HCT116 (cell line): Measurements from ENCODE around the gene CYRIA. TPM values are rescaled to one million over a fixed set of nuclear protein-coding genes. Genes with fewer than 3 reads are reported as not detected.

Experiments used
- ATAC-seq: fragments of 200-7000 bp; cut with Tn5 transposase; 2 replicates; pipeline ENCODE4 v1.9.1; 2020; ENCODE audit warnings: mild to moderate bottlenecking, moderate library complexity
- BruUV-seq: library from RNA; stranded (reverse); fragments of 400-500 nt; replicated peaks from 2 replicates; lab custom pipeline; 2021; lab: Mats Ljungman, UMichigan
- CTCF ChIA-PET: fragments of 300-600 bp; sonication (Branson Sonifier 250); formaldehyde crosslinking; loops from one replicate; lab custom pipeline; 2021; ENCODE audit warnings: antibody characterized with exemption; lab: Charles Lee
- POLR2A ChIA-PET: fragments of 300-600, 350-600 bp; sonication (Branson Sonifier 250); formaldehyde crosslinking; loops from one replicate; lab custom pipeline; 2021; ENCODE audit warnings: antibody characterized with exemption; lab: Charles Lee
- RAD21 ChIA-PET, 2 experiments: fragments of 300-600 bp; sonication (Branson Sonifier 250); formaldehyde crosslinking; loops; one replicate each; lab custom pipeline; 2023; ENCODE audit warnings: low total read pairs in 2 of 2; ENCODE audit not compliant: uncharacterized antibody in 2 of 2, unreplicated experiment in 2 of 2, low non-redundant PET in 1 of 2; lab: Charles Lee
- DNase-seq: peaks from one replicate; pipeline ENCODE4 v3.0.0-alpha.2; 2010; ENCODE audit warnings: low read depth, low spot score
- H2AFZ ChIP-seq: fragments of 200-600 bp; shearing (Covaris generic), sonication (generic); 2 replicates; pipeline ENCODE4 v1.6.1; 2017; ENCODE audit warnings: low read depth, mixed run types, mixed read lengths, antibody characterized with exemption, low read length; ENCODE audit not compliant: poor library complexity, severe bottlenecking
- H3K27ac ChIP-seq: 2 replicates; pipeline ENCODE4 v1.5.1; 2012; ENCODE audit warnings: low read depth, low read length
- H3K27me3 ChIP-seq: fragments of 200-600 bp; sonication (generic); 2 replicates; pipeline ENCODE4 v1.6.1; 2016; ENCODE audit warnings: mixed run types, low read length, mixed read lengths; ENCODE audit not compliant: insufficient read depth
- H3K36me3 ChIP-seq, 2 experiments: fragments of 200-500 bp in 1 of 2; fragments of 200-600 bp in 1 of 2; sonication (Bioruptor generic) in 1 of 2; sonication (generic) in 1 of 2; 2 replicates each; pipeline versions ENCODE4 v1.5.1 to v1.6.1; 2014 to 2016; ENCODE audit warnings: low read length in 2 of 2, inconsistent platforms in 1 of 2, mixed read lengths in 1 of 2, mixed run types in 1 of 2; ENCODE audit not compliant: insufficient read depth in 2 of 2, control insufficient read depth in 1 of 2
- H3K4me1 ChIP-seq, 2 experiments: fragments of 200-600 bp in 1 of 2; sonication (generic) in 1 of 2; 2 replicates each; pipeline versions ENCODE4 v1.5.1 to v1.6.1; 2012 to 2017; ENCODE audit warnings: low read length in 2 of 2, inconsistent platforms in 1 of 2, mild to moderate bottlenecking in 1 of 2, mixed read lengths in 1 of 2, mixed run types in 1 of 2, moderate library complexity in 1 of 2; ENCODE audit not compliant: insufficient read depth in 2 of 2, control insufficient read depth in 1 of 2
- H3K4me2 ChIP-seq: fragments of 200-600 bp; sonication (generic); 2 replicates; pipeline ENCODE4 v1.6.1; 2017; ENCODE audit warnings: mixed run types, low read length, mixed read lengths
- H3K4me3 ChIP-seq, 2 experiments: fragments of 200-600 bp in 1 of 2; sonication (generic) in 1 of 2; replicated peaks in 1 of 2; 2 replicates each; pipeline ENCODE4 v1.5.1; 2011 to 2016; ENCODE audit warnings: low read length in 2 of 2, control low read depth in 1 of 2, low read depth in 1 of 2, mild to moderate bottlenecking in 1 of 2, mixed read lengths in 1 of 2, mixed run types in 1 of 2
- H3K79me2 ChIP-seq: fragments of 200-600 bp; sonication (generic); 2 replicates; pipeline ENCODE4 v1.6.1; 2017; ENCODE audit warnings: mild to moderate bottlenecking, mixed run types, low read length, moderate library complexity, mixed read lengths; ENCODE audit not compliant: insufficient read depth
- H3K9ac ChIP-seq: fragments of 200-600 bp; sonication (generic); 2 replicates; pipeline ENCODE4 v1.6.1; 2016; ENCODE audit warnings: low read length, mixed read lengths
- H3K9me2 ChIP-seq: fragments of 200-600 bp; sonication (generic), shearing (Covaris generic); 2 replicates; pipeline ENCODE4 v1.6.1; 2017; ENCODE audit warnings: mixed run types, mild to moderate bottlenecking, moderate library complexity; ENCODE audit not compliant: insufficient read depth
- H3K9me3 ChIP-seq, 2 experiments: fragments of 200-500 bp in 1 of 2; fragments of 200-600 bp in 1 of 2; sonication (Bioruptor generic) in 1 of 2; sonication (generic) in 1 of 2; 2 replicates each; pipeline ENCODE4 v1.6.1; 2014 to 2017; ENCODE audit warnings: low read length in 2 of 2, mixed read lengths in 2 of 2, inconsistent platforms in 1 of 2, low read depth in 1 of 2, mild to moderate bottlenecking in 1 of 2, mixed run types in 1 of 2, moderate library complexity in 1 of 2; ENCODE audit not compliant: control insufficient read depth in 1 of 2, insufficient read depth in 1 of 2
- H4K20me1 ChIP-seq: fragments of 200-600 bp; sonication (generic), shearing (Covaris generic); 2 replicates; pipeline ENCODE4 v1.6.1; 2017; ENCODE audit warnings: mixed run types, mild to moderate bottlenecking, moderate library complexity; ENCODE audit not compliant: insufficient read depth
- ATF3 ChIP-seq: IDR thresholded peaks from 2 replicates; pipeline ENCODE4 v1.6.1; 2012
- CBX3 ChIP-seq: IDR thresholded peaks from 2 replicates; pipeline ENCODE4 v1.6.1; 2012; ENCODE audit warnings: low read depth
- EGR1 ChIP-seq: IDR thresholded peaks from 2 replicates; pipeline ENCODE4 v1.6.1; 2012; ENCODE audit warnings: low read depth
- ELF1 ChIP-seq: IDR thresholded peaks from 2 replicates; pipeline ENCODE4 v1.6.1; 2012; ENCODE audit warnings: low read depth, borderline replicate concordance
- EZH2 ChIP-seq: fragments of 200-600 bp; sonication (generic); IDR thresholded peaks from 2 replicates; pipeline ENCODE4 v1.6.1; 2017; ENCODE audit warnings: antibody characterized with exemption, mixed run types
- FOSL1 ChIP-seq: IDR thresholded peaks from 2 replicates; pipeline ENCODE4 v1.6.1; 2012; ENCODE audit warnings: low read depth
- JUND ChIP-seq: IDR thresholded peaks from 2 replicates; pipeline ENCODE4 v1.6.1; 2012
- MAX ChIP-seq: IDR thresholded peaks from 2 replicates; pipeline ENCODE4 v1.6.1; 2012
- POLR2A ChIP-seq: IDR thresholded peaks from 2 replicates; pipeline ENCODE4 v1.7.0; 2011; ENCODE audit warnings: borderline replicate concordance; ENCODE audit not compliant: insufficient read depth, insufficient read length; ENCODE audit errors: extremely low read depth
- POLR2AphosphoS5 ChIP-seq: IDR thresholded peaks from 2 replicates; pipeline ENCODE4 v1.6.1; 2011; ENCODE audit warnings: mild to moderate bottlenecking, low read depth, low read length, moderate library complexity
- RAD21 ChIP-seq: IDR thresholded peaks from 2 replicates; pipeline ENCODE4 v1.6.1; 2012; ENCODE audit warnings: low read depth, mild to moderate bottlenecking
- REST ChIP-seq: IDR thresholded peaks from 2 replicates; pipeline ENCODE4 v1.6.1; 2012; ENCODE audit warnings: low read depth
- SIN3A ChIP-seq: IDR thresholded peaks from 2 replicates; pipeline ENCODE4 v1.6.1; 2012; ENCODE audit warnings: low read depth
- SP1 ChIP-seq: IDR thresholded peaks from 2 replicates; pipeline ENCODE4 v1.6.1; 2012; ENCODE audit warnings: low read depth
- SRF ChIP-seq: IDR thresholded peaks from 2 replicates; pipeline ENCODE4 v1.6.1; 2012; ENCODE audit warnings: low read depth
- TCF7L2 ChIP-seq: IDR thresholded peaks from 2 replicates; pipeline ENCODE4 v1.7.0; 2011; ENCODE audit warnings: borderline replicate concordance, inconsistent platforms; ENCODE audit not compliant: insufficient read depth, insufficient read length; ENCODE audit errors: extremely low read depth
- ZBTB33 ChIP-seq: IDR thresholded peaks from 2 replicates; pipeline ENCODE4 v1.6.1; 2011; ENCODE audit warnings: mild to moderate bottlenecking, low read length, moderate library complexity; ENCODE audit not compliant: insufficient replicate concordance; ENCODE audit errors: extremely low read depth
- ZFX ChIP-seq: fragments of 450-650 bp; IDR thresholded peaks from 2 replicates; pipeline ENCODE4 v1.6.1; 2017
- ZNF274 ChIP-seq: fragments of 200-500 bp; sonication (Bioruptor generic); IDR thresholded peaks from 2 replicates; pipeline ENCODE4 v1.6.1; 2014; ENCODE audit warnings: mild to moderate bottlenecking, low read depth, low read length, inconsistent platforms
- intact Hi-C: fragments of 100-400 bp; cut with micrococcal nuclease; formaldehyde crosslinking; loops from 2 replicates; pipeline ENCODE4 v1.10.0; 2022
- total RNA-seq: library from RNA; stranded (reverse); gene quantifications from one replicate; pipeline ENCODE4 v1.2.1, GENCODE V29; 2021; ENCODE audit not compliant: unreplicated experiment

The CYRIA gene
- total RNA-seq, 1 experiment from 2014 or later, result 0.44 TPM

GRCh38 chr2:16661936-16662839 is 3.4 kb downstream of the CYRIA start:
- POLR2A ChIA-PET, result no interaction called here
- no TSS peak for BruUV-seq
- H3K9me2 ChIP-seq, result no peaks in the 10 kb centered on the region
- no peaks in the 10 kb centered on the region for H4K20me1 ChIP-seq
- no peaks in the 10 kb centered on the region for H3K79me2 ChIP-seq
- H2AFZ ChIP-seq, result no peak overlapping the region
- H3K4me3 ChIP-seq, result no peak overlapping the region
- H3K27ac ChIP-seq, result no peak overlapping the region
- CTCF ChIA-PET, result no interaction called here
- H3K27me3 ChIP-seq, result peaks cover 65% of the 10 kb centered on the region
- intact Hi-C loops, result no loop called here
- ATAC-seq, result no peak
- H3K9ac ChIP-seq, result no peak overlapping the region
- H3K4me1 ChIP-seq, result peaks cover 3 to 5% of the 10 kb centered on the region in 2 experiments; a peak in 2 of 4 replicates
- no peak overlapping the region for H3K4me2 ChIP-seq
- TF ChIP-seq REST (no peak), SRF (no peak), POLR2A (no peak), ZNF274 (no peak), MAX (no peak), ATF3 (no peak), JUND (no peak), RAD21 (no peak), SIN3A (no peak), FOSL1 (no peak), ELF1 (no peak), EGR1 (no peak), ZFX (no peak), SP1 (no peak), TCF7L2 (no peak), POLR2AphosphoS5 (no peak), ZBTB33 (no peak), CBX3 (no peak), EZH2 (no peak)
- no peak for DNase-seq
- no peaks in the 10 kb centered on the region for H3K36me3 ChIP-seq
- no peaks in the 10 kb centered on the region for H3K9me3 ChIP-seq
- RAD21 ChIA-PET, result no interaction called here
